Epithelial cell of proximal tubule (primary cell): Measurements from ENCODE around the gene RAP1A. TPM values are rescaled to one million over a fixed set of nuclear protein-coding genes. Genes with fewer than 3 reads are reported as not detected.

Experiments
- DNase-seq: peaks from one replicate; pipeline ENCODE4 v3.0.0-alpha.2; 2011; ENCODE audit warnings: low read depth
- H3K4me3 ChIP-seq: 2 replicates; pipeline ENCODE4 v1.5.1; 2011; ENCODE audit warnings: low read depth, mild to moderate bottlenecking, low read length
- total RNA-seq: library from RNA; depleted of rRNA; stranded (reverse); fragments of >200 nt; gene quantifications from 2 replicates; pipeline ENCODE4 v1.2.3, GENCODE V29; 2015
- TF ChIP-seq, protein P1 (sequence below): conservative IDR thresholded peaks from 2 replicates; pipeline ENCODE4 v1.5.1; 2012; ENCODE audit warnings: low read depth, mild to moderate bottlenecking, low read length

RAP1A gene
- total RNA-seq, 1 donor from 2014 or later = 25.7 TPM

DNA sequence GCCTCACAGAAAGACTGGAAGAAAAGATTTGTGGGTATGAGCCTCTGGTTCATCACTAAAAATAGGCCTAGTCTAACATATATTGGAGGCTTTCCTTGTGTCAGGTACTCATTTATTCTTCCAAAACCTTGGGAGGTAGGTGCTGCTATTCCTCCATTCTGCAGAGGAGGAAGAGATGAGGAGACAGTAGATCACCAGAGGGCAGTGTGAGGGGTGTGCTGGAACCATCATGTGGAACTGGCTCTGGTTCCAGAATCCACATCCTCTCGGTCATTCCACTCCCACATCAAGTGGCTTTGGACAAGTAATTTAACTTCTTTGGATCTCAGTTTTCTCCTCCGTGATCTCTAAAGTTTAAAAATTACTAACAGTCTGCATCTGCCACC is 127.0 kb downstream of the RAP1A start:
- H3K4me3 ChIP-seq = no peak overlapping the region
- no peak for DNase-seq
- TF ChIP-seq, protein P1, sequence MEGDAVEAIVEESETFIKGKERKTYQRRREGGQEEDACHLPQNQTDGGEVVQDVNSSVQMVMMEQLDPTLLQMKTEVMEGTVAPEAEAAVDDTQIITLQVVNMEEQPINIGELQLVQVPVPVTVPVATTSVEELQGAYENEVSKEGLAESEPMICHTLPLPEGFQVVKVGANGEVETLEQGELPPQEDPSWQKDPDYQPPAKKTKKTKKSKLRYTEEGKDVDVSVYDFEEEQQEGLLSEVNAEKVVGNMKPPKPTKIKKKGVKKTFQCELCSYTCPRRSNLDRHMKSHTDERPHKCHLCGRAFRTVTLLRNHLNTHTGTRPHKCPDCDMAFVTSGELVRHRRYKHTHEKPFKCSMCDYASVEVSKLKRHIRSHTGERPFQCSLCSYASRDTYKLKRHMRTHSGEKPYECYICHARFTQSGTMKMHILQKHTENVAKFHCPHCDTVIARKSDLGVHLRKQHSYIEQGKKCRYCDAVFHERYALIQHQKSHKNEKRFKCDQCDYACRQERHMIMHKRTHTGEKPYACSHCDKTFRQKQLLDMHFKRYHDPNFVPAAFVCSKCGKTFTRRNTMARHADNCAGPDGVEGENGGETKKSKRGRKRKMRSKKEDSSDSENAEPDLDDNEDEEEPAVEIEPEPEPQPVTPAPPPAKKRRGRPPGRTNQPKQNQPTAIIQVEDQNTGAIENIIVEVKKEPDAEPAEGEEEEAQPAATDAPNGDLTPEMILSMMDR = no peak

DNA sequence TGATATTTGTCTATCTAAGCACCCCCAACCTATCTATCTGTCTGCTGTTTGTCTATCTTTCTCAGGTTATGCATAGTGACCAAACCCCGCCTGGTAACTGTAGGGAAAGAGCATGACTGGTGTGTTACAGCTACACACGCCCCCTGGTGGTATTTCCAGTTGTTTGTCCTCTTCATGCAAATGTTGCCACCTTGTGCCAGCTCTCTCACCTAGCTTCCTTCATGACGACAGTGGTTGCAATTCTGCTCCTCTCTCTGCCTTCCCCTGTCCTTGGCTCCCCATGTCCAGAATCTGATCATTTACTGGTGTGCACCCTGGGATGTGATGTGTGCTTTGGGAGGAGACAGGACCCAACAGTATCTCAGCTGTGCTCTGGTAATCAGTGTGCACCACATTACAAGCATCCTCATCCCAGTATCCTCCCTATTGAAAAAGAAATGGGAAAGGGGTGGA is 127.7 kb downstream of the RAP1A start:
- H3K4me3 ChIP-seq = no peak overlapping the region
- TF ChIP-seq, protein P1 = peak; percentile 82
- DNase-seq = no peak

DNA sequence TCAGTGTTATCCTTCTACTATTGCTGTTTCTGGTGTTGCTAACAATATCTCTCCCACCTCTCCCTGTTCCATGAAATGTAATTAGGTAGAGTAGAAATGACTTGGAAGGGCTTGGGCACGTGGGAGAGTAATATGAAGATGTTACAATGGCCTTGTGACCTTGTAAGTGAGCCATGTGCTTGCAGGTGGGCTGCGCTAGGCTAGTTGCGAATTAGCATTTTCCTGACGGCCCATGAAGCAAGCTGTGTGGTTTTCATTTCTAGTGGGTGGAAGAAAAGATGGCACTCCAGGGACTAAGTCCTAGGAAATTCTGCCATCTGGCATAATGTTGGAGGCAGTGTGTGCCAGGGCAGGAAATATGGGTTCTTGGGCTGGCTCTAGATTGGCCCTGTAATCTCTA is 128.4 kb downstream of the RAP1A start:
- TF ChIP-seq, protein P1 = no peak
- no peak overlapping the region for H3K4me3 ChIP-seq
- DNase-seq = no peak

DNA sequence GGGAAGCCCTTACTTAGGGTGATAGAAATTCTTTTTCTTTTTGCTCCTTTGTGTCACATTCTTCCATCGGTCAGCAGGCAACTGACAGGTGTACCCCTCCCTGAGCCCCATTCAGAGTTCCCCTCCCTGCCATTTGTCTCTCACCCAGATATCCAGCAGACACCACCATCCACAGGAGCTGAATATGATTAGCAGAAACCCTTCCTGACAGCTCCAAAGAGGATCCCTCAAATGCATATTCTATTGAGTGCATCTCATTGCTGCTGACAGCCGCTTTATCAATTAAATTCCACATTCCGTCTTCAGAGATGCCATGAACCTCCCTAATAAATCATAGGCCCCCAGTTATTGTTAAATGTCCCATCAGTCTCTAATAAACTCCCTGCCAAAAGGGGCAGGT is 130.0 kb downstream of the RAP1A start:
- TF ChIP-seq, protein P1 = no peak
- no peak for DNase-seq
- no peak overlapping the region for H3K4me3 ChIP-seq

DNA sequence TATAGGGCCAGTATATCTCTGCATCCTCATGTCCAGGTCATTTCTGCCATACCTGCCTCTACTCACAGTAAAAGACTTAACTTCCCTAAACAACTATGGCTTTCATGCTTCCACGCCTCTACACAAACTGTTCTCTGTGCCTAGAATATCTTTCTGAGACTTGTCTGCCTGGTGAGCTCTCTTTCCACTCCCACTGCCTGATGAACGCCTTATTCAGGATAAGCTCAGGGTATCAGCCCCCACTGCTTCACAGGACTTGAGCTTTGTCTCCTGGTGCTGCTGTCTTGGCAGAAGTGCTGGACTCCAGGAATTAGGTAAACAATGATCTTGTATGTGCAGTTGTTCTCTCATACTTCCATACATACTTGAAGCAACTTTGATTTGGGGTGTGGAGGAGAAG is 131.3 kb downstream of the RAP1A start:
- DNase-seq = no peak
- TF ChIP-seq, protein P1 = no peak
- no peak overlapping the region for H3K4me3 ChIP-seq

DNA sequence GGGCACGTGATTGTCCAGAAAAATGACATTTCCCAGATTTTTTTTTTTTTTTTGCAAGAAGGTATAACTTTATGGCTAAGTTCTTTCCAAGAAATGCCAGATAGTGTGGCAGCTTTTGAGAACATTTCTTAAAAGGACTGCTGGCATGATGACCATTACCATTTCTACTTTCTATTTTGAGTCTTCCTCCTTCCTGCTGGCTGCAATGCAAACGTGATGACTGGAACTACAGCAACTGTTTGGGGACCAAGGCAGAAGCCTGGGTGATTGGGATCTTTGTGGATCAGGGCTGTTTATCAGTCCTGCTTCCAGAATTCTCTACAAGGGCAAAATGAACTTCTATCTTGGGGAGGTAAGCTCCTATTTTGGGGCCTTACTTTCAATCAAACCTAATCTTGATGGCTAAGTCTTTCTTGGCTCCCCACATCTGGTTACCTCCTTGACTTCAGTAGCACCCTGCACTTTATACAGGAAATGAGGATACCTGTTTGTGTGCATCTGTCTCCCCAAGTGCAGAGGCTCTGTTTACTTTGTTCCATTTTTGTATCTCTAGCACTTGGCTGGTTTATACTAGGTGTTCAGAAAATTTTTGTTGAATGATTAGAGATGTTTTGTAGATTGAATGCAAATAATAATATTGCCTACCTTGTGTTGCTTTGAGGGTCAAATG is 132.5 kb downstream of the RAP1A start:
- no peak for DNase-seq
- TF ChIP-seq, protein P1 = no peak
- no peak overlapping the region for H3K4me3 ChIP-seq

DNA sequence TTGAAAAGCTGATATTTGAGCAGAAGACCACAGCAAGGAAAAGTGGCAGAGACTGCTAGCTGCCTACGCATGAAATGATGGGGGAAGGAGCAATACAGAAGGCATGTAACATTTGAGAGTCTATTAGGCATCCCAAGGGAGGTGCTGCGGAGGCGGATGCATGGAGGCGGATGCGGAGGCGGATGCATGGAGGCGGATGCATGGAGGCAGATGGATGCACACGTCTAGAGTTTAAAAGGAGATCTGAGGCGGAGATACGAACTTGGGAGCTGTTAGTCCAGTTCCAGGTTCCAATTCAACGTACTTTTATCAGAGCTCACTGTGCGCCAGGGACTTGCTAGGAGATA is 135.4 kb downstream of the RAP1A start:
- TF ChIP-seq, protein P1 = no peak
- DNase-seq = no peak
- H3K4me3 ChIP-seq = peak overlapping the region; percentile 70
